ENCODE measurements around the gene ATF7IP.
A peak's percentile ranks its signal among the peaks of the same experiment; 100 is the strongest.

The ATF7IP gene

GRCh38 chr12:14422516-14423230 lies 57.2 kb downstream of the ATF7IP start:
- no peak for ATAC-seq

GRCh38 chr12:14424545-14424944 lies 59.1 kb downstream of the ATF7IP start:
- ATAC-seq, result no peak

GRCh38 chr12:14426792-14427191 lies 61.3 kb downstream of the ATF7IP start:
- ATAC-seq, result no peak

GRCh38 chr12:14427929-14428328 lies 62.4 kb downstream of the ATF7IP start:
- ATAC-seq, result no peak

- no peak for ATAC-seq
These were observed 65.0 kb downstream of the ATF7IP start for GRCh38 chr12:14430394-14430986.

- no peak for ATAC-seq
These were observed 66.5 kb downstream of the ATF7IP start for GRCh38 chr12:14431975-14432374.

GRCh38 chr12:14435627-14436026 lies 70.1 kb downstream of the ATF7IP start:
- peak; percentile 55 to 56 for ATAC-seq

- no peak for ATAC-seq
These were observed 76.9 kb downstream of the ATF7IP start for GRCh38 chr12:14442221-14442881.

- ATAC-seq, result no peak
These were observed 78.0 kb downstream of the ATF7IP start for GRCh38 chr12:14443531-14443930.

- no peak for ATAC-seq
These were observed 85.0 kb downstream of the ATF7IP start for GRCh38 chr12:14450479-14450878.

- no peak for ATAC-seq
These were observed 86.9 kb downstream of the ATF7IP start for GRCh38 chr12:14452336-14452735.

- peak in 1 of 2 donors; percentile 36 for ATAC-seq
These were observed 87.4 kb downstream of the ATF7IP start for GRCh38 chr12:14452865-14453264.

- ATAC-seq, result peak; percentile 73 to 82
These were observed 88.8 kb downstream of the ATF7IP start for GRCh38 chr12:14454098-14454907.

- peak in 1 of 2 donors; percentile 21 for ATAC-seq
These were observed 94.8 kb downstream of the ATF7IP start for GRCh38 chr12:14460212-14460841.

GRCh38 chr12:14471497-14471896 lies 106.0 kb downstream of the ATF7IP start:
- peak in 1 of 2 donors; percentile 41 for ATAC-seq

- no peak for ATAC-seq
These were observed 108.3 kb downstream of the ATF7IP start for GRCh38 chr12:14473707-14474287.

- ATAC-seq, result peak; percentile 67 to 90
These were observed 113.5 kb downstream of the ATF7IP start for GRCh38 chr12:14479004-14479403.

GRCh38 chr12:14481201-14481600 lies 115.7 kb downstream of the ATF7IP start:
- no peak for ATAC-seq

GRCh38 chr12:14482361-14482760 lies 116.9 kb downstream of the ATF7IP start:
- ATAC-seq, result no peak

- ATAC-seq, result no peak
These were observed 117.4 kb downstream of the ATF7IP start for GRCh38 chr12:14482886-14483285.

GRCh38 chr12:14495326-14495725 lies 129.8 kb downstream of the ATF7IP start:
- no peak for ATAC-seq

Measured in activated CD4-positive, CD25-positive, alpha-beta regulatory T cell treated with anti-CD3 and anti-CD28 coated beads, Interleukin-2, amount 50 U/mL, for 24 hours (primary cell).